CD4-positive, alpha-beta T cell (primary cell): Measurements from ENCODE around the gene RASGRF2. TPM values are rescaled to one million over a fixed set of nuclear protein-coding genes. Genes with fewer than 3 reads are reported as not detected.

Experiments
- ATAC-seq: fragments of 200-7000 bp; cut with Tn5 transposase; one replicate; pipeline ENCODE4 v1.10.0; 2022; ENCODE audit warnings: mild to moderate bottlenecking; ENCODE audit not compliant: poor library complexity
- CTCF ChIA-PET: fragments of 350-600 bp; sonication (Branson Sonifier 250); formaldehyde crosslinking; loops from one replicate; lab custom pipeline; 2021; ENCODE audit warnings: antibody characterized with exemption, inconsistent platforms; lab: Charles Lee
- POLR2A ChIA-PET: fragments of 350-600 bp; sonication (Branson Sonifier 250); formaldehyde crosslinking; loops from one replicate; lab custom pipeline; 2021; ENCODE audit warnings: antibody characterized with exemption, inconsistent platforms; lab: Charles Lee
- DNase-seq, 14 experiments: peaks; one replicate each; pipeline ENCODE4 v3.0.0-alpha.2; 2013 to 2020; ENCODE audit warnings: mixed read lengths in 2 of 14
- H3K27ac ChIP-seq, 2 donors: one replicate each; pipeline versions ENCODE4 v1.5.1 to v1.7.0; 2013; ENCODE audit warnings: low read length in 2 of 2, low read depth in 1 of 2, mild to moderate bottlenecking in 1 of 2
- H3K27me3 ChIP-seq, 2 experiments: 1 replicate in 1 of 2; 2 replicates in 1 of 2; pipeline versions ENCODE4 v1.6.1 to v1.7.0; 2013; ENCODE audit warnings: low read length in 2 of 2, control low read depth in 1 of 2, mild to moderate bottlenecking in 1 of 2, moderate library complexity in 1 of 2; ENCODE audit not compliant: insufficient read depth in 2 of 2, control insufficient read depth in 1 of 2
- H3K36me3 ChIP-seq: one replicate; pipeline ENCODE4 v1.6.1; 2013; ENCODE audit warnings: low read length, control low read depth; ENCODE audit not compliant: insufficient read depth
- H3K4me1 ChIP-seq: one replicate; pipeline ENCODE4 v1.6.1; 2013; ENCODE audit warnings: low read length, control low read depth; ENCODE audit not compliant: insufficient read depth
- H3K4me3 ChIP-seq: one replicate; pipeline ENCODE4 v1.5.1; 2013; ENCODE audit warnings: mild to moderate bottlenecking, low read length, moderate library complexity
- H3K9me3 ChIP-seq, 2 experiments: 1 replicate in 1 of 2; 2 replicates in 1 of 2; pipeline versions ENCODE4 v1.6.1 to v1.7.0; 2013; ENCODE audit warnings: low read length in 2 of 2, mild to moderate bottlenecking in 2 of 2, control low read depth in 1 of 2, moderate library complexity in 1 of 2; ENCODE audit not compliant: control insufficient read depth in 1 of 2, insufficient read depth in 1 of 2
- H3K27ac Mint-ChIP-seq: one replicate; pipeline ENCODE4 v1.8.0; 2020; ENCODE audit warnings: mixed read lengths
- H3K27me3 Mint-ChIP-seq: one replicate; pipeline ENCODE4 v1.8.0; 2021; ENCODE audit warnings: mixed read lengths
- H3K36me3 Mint-ChIP-seq: one replicate; pipeline ENCODE4 v1.8.0; 2021; ENCODE audit warnings: low read depth, mixed read lengths
- H3K4me1 Mint-ChIP-seq: one replicate; pipeline ENCODE4 v1.8.0; 2021; ENCODE audit warnings: low read depth, mixed read lengths
- H3K4me3 Mint-ChIP-seq: one replicate; pipeline ENCODE4 v1.8.0; 2020; ENCODE audit warnings: mild to moderate bottlenecking, mixed read lengths
- H3K9me3 Mint-ChIP-seq: one replicate; pipeline ENCODE4 v1.8.0; 2020; ENCODE audit warnings: mixed read lengths
- CTCF ChIP-seq: fragments of 200-600 bp; IDR thresholded peaks from one replicate; pipeline ENCODE4 v1.8.0; 2022; ENCODE audit warnings: antibody characterized with exemption, mild to moderate bottlenecking
- intact Hi-C, 2 experiments: fragments of 100-400 bp; cut with DNase I in 1 of 2; cut with micrococcal nuclease in 1 of 2; formaldehyde crosslinking; loops; one replicate each; pipeline versions ENCODE4 v1.15.1 to v1.9.0; 2023 to 2025; cut with DNase I, micrococcal nuclease
- total RNA-seq, 174 experiments: library from RNA in 2 of 174; stranded (reverse) in 2 of 174; gene quantifications; one replicate each; pipeline ENCODE4 v1.2.3 and lab custom pipeline; 2021 to 2026

The RASGRF2 gene
- total RNA-seq, 2 experiments from 2014 or later = 21.9 to 24.9 TPM

GRCh38 chr5:81244451-81244850, 284.3 kb downstream of the RASGRF2 start:
- H3K4me3 ChIP-seq = no peak overlapping the region
- Mint-ChIP-seq H3K9me3 (no peaks in the 10 kb centered on the region), H3K4me1 (no peaks in the 10 kb centered on the region), H3K27ac (no peak overlapping the region), H3K27me3 (no peaks in the 10 kb centered on the region), H3K36me3 (no peaks in the 10 kb centered on the region), H3K4me3 (no peak overlapping the region)
- no peak for ATAC-seq
- H3K9me3 ChIP-seq = no peaks in the 10 kb centered on the region
- TF ChIP-seq CTCF = no peak
- ChIA-PET POLR2A (no interaction called here), CTCF (no interaction called here)
- no peak overlapping the region for H3K27ac ChIP-seq
- H3K27me3 ChIP-seq = no peaks in the 10 kb centered on the region
- H3K4me1 ChIP-seq = no peaks in the 10 kb centered on the region
- intact Hi-C loops = no loop called here
- H3K36me3 ChIP-seq = peaks cover 3% of the 10 kb centered on the region
- DNase-seq = no peak

GRCh38 chr5:81245871-81246235, 285.7 kb downstream of the RASGRF2 start:
- H3K36me3 Mint-ChIP-seq = no peaks in the 10 kb centered on the region
- CTCF ChIA-PET = no interaction called here

GRCh38 chr5:81246697-81247096, 286.5 kb downstream of the RASGRF2 start:
- no peak for TF ChIP-seq CTCF
- Histone ChIP-seq H3K36me3 (peaks cover 3% of the 10 kb centered on the region), H3K27me3 (no peaks in the 10 kb centered on the region), H3K4me3 (no peak overlapping the region), H3K27ac (no peak overlapping the region), H3K9me3 (no peaks in the 10 kb centered on the region), H3K4me1 (no peaks in the 10 kb centered on the region)
- H3K4me3 Mint-ChIP-seq = no peak overlapping the region
- no peak overlapping the region for H3K27ac Mint-ChIP-seq
- intact Hi-C loops = no loop called here
- POLR2A ChIA-PET = no interaction called here
- peaks cover 4% of the 10 kb centered on the region for H3K36me3 Mint-ChIP-seq
- no peak for DNase-seq
- CTCF ChIA-PET = no interaction called here
- no peaks in the 10 kb centered on the region for H3K4me1 Mint-ChIP-seq
- no peaks in the 10 kb centered on the region for H3K9me3 Mint-ChIP-seq
- no peak for ATAC-seq
- no peaks in the 10 kb centered on the region for H3K27me3 Mint-ChIP-seq

More at GRCh38 chr5:81245871-81246235, 285.7 kb downstream of the RASGRF2 start:
- Histone ChIP-seq H3K4me3 (no peak overlapping the region), H3K27me3 (no peaks in the 10 kb centered on the region), H3K27ac (no peak overlapping the region), H3K36me3 (peaks cover 3% of the 10 kb centered on the region), H3K4me1 (no peaks in the 10 kb centered on the region), H3K9me3 (no peaks in the 10 kb centered on the region)
- ATAC-seq = no peak
- H3K27ac Mint-ChIP-seq = no peak overlapping the region
- H3K9me3 Mint-ChIP-seq = no peaks in the 10 kb centered on the region
- H3K4me3 Mint-ChIP-seq = no peak overlapping the region
- intact Hi-C loops = no loop called here
- no peaks in the 10 kb centered on the region for H3K4me1 Mint-ChIP-seq
- POLR2A ChIA-PET = no interaction called here
- no peaks in the 10 kb centered on the region for H3K27me3 Mint-ChIP-seq
- TF ChIP-seq CTCF = no peak
- DNase-seq = no peak
